ENCODE measurements around the gene SLC7A8. TPM values are rescaled to one million over a fixed set of nuclear protein-coding genes. Genes with fewer than 3 reads are reported as not detected.

The SLC7A8 gene
- total RNA-seq, 2 donors from 2014 or later = 21.5 to 23.8 TPM

DNA sequence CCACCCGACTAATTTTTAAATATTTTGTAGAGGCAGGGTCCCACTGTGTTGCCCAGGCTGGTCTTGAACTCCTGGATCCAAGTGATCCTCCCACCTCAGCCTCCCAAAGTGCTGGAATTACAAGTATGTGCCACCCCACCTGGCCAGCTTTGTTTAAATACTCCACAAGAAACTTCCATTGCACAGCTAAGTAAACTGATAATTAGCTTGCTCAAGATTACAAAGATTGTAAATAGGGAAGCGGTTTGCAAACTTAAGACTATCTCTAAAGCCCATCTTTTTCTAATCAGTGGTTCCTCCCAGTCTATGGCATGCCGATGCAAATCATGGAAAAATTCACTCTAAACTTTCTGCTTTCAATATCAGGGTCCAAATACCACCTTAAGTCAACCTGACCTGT lies 9.7 kb downstream of the SLC7A8 start:
- no peak overlapping the region for H3K4me3 ChIP-seq
- no peaks in the 10 kb centered on the region for H3K36me3 ChIP-seq
- H3K4me1 ChIP-seq = peaks cover 3% of the 10 kb centered on the region
- H3K9me3 ChIP-seq = no peaks in the 10 kb centered on the region
- intact Hi-C loops (cut with DNase I) = no loop called here
- no peak overlapping the region for H3K9ac ChIP-seq (ENCODE audit: low read depth in 2 of 2, low read length in 2 of 2)
- H3K27ac ChIP-seq = no peak overlapping the region
- no peak for DNase-seq
- TF ChIP-seq, protein P1, sequence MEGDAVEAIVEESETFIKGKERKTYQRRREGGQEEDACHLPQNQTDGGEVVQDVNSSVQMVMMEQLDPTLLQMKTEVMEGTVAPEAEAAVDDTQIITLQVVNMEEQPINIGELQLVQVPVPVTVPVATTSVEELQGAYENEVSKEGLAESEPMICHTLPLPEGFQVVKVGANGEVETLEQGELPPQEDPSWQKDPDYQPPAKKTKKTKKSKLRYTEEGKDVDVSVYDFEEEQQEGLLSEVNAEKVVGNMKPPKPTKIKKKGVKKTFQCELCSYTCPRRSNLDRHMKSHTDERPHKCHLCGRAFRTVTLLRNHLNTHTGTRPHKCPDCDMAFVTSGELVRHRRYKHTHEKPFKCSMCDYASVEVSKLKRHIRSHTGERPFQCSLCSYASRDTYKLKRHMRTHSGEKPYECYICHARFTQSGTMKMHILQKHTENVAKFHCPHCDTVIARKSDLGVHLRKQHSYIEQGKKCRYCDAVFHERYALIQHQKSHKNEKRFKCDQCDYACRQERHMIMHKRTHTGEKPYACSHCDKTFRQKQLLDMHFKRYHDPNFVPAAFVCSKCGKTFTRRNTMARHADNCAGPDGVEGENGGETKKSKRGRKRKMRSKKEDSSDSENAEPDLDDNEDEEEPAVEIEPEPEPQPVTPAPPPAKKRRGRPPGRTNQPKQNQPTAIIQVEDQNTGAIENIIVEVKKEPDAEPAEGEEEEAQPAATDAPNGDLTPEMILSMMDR (IDR thresholded peaks at IDR 0.05) = no peak
- no peaks in the 10 kb centered on the region for H3K27me3 ChIP-seq

DNA sequence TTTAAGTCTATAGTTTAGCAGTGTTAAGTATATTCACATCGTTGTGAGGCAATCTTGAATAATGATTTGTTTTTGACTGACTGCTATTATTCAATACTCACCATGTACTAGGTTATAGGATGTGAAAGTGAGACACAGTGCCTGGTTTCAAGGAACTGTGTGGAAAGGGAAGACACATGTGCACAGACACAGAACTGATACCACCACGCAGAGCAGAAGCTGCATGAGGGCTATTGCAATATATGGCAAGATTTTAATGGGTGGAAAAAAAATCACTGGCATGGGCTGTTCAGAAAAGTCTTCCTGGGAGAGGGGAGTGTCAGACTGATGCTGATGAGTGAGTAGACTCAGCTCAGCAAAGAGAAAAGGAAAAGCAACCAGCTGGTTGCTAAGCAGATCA lies 10.4 kb downstream of the SLC7A8 start:
- TF ChIP-seq, protein P1 (IDR thresholded peaks at IDR 0.05) = no peak
- H3K4me1 ChIP-seq = peaks cover 7% of the 10 kb centered on the region
- intact Hi-C loops (cut with DNase I) = no loop called here
- no peaks in the 10 kb centered on the region for H3K9me3 ChIP-seq
- no peak for DNase-seq
- H3K27me3 ChIP-seq = no peaks in the 10 kb centered on the region
- H3K9ac ChIP-seq (ENCODE audit: low read depth in 2 of 2, low read length in 2 of 2) = no peak overlapping the region
- H3K36me3 ChIP-seq = no peaks in the 10 kb centered on the region
- H3K27ac ChIP-seq = no peak overlapping the region
- H3K4me3 ChIP-seq = no peak overlapping the region

DNA sequence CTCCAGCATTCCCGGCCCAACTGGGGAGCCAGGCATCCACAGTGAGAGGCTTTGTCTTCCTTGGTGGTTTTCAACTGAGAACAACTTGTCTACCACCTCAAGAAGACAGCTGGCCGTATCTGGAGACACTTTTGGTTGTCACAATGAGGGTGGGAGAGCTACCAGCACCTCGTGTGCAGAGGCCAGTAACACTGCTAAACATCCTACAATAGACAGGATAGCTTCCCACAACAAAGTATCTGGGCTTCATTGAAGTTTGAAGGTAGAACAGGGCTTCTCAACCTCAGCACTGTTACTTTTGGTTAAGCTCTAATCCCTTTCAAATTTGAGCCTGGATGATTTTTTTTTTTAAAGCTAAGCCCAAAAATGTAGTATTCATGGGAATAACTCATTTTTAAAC lies 10.9 kb downstream of the SLC7A8 start:
- no peak overlapping the region for H3K4me3 ChIP-seq
- H3K36me3 ChIP-seq = no peaks in the 10 kb centered on the region
- no peak overlapping the region for H3K9ac ChIP-seq (ENCODE audit: low read depth in 2 of 2, low read length in 2 of 2)
- DNase-seq = no peak
- H3K27me3 ChIP-seq = no peaks in the 10 kb centered on the region
- TF ChIP-seq, protein P1 (IDR thresholded peaks at IDR 0.05) = no peak
- no peak overlapping the region for H3K27ac ChIP-seq
- intact Hi-C loops (cut with DNase I) = no loop called here
- H3K9me3 ChIP-seq = no peaks in the 10 kb centered on the region
- H3K4me1 ChIP-seq = peaks cover 9% of the 10 kb centered on the region

DNA sequence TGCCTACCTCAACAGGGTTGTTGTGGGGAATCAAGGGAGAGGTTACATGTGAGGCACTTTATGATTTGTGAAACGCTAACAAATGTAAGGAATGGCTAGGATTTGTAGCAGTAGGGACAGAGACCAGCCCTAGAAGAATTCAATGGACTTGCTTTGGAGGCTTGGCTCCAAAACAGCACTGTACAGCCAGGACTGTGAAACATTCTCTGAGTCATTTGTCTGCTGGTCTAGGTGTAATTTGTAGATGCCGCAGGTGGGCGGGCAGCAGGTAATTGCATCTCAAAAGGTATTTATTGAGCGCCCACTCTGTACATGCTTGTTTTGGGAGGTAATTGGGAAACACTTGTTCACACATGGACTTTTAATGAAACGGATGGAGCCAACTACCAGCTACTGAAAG lies 11.4 kb downstream of the SLC7A8 start:
- H3K4me1 ChIP-seq = peaks cover 14% of the 10 kb centered on the region
- no peak overlapping the region for H3K27ac ChIP-seq
- intact Hi-C loops (cut with DNase I) = no loop called here

DNA sequence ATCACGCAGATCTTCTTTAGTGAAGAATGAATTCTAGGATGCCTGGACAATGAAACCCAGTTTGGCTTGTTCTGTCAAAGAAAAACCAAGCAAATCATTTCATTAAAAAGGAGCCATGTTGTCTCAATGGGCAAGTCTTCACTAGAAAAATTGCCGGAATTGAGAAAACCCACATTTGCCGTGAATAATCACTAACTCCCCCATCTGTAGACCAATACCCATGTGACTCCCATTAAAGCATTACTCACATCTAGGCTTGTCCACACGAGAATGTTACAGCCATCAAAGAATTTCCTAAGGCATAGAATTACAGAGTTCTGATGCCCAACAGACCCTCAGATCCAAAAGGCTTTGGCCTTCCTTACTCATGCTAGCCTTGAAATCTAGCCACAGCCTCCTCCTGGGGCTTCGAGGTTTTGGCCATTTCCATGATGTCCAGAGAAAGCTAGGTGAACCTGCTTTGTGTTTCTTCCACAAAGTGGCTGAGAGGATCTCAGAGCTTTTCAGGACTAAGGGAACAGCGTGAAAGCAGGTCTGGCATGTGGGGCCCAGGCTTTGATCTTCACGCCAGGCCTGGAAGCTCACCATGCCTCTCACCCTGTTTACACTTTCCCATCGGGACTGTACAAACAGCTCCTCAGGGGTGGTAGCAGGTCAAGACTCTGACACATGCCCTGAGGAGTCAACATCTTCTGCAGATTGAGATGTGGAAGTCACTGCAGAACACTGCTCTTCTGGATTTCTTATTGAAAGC lies 12.1 kb downstream of the SLC7A8 start:
- H3K4me1 ChIP-seq = peaks cover 19% of the 10 kb centered on the region
- TF ChIP-seq, protein P1 (IDR thresholded peaks at IDR 0.05) = no peak
- no peaks in the 10 kb centered on the region for H3K36me3 ChIP-seq
- no peak overlapping the region for H3K27ac ChIP-seq
- H3K9me3 ChIP-seq = no peaks in the 10 kb centered on the region
- H3K27me3 ChIP-seq = no peaks in the 10 kb centered on the region
- intact Hi-C loops (cut with DNase I) = no loop called here
- DNase-seq = no peak
- no peak overlapping the region for H3K4me3 ChIP-seq
- H3K9ac ChIP-seq (ENCODE audit: low read depth in 2 of 2, low read length in 2 of 2) = no peak overlapping the region

More for the DNA sequence above, 11.4 kb downstream of the SLC7A8 start:
- Histone ChIP-seq H3K9ac (ENCODE audit: low read depth in 2 of 2, low read length in 2 of 2) (no peak overlapping the region), H3K9me3 (no peaks in the 10 kb centered on the region), H3K4me3 (no peak overlapping the region), H3K36me3 (no peaks in the 10 kb centered on the region), H3K27me3 (no peaks in the 10 kb centered on the region)
- TF ChIP-seq, protein P1 (IDR thresholded peaks at IDR 0.05) = no peak
- DNase-seq = no peak
